HTR-8/SVneo (cell line): ENCODE measurements around the gene THBS3.
"Not testable (repeated sequence)": the region's sequence is repeated elsewhere in the genome, so short reads cannot be mapped to it uniquely, and the experiment has no call there.

ENCODE experiments used
- DNase-seq: peaks from one replicate; pipeline ENCODE4 v3.0.0; 2011; ENCODE audit warnings: low spot score, mixed read lengths; ENCODE audit not compliant: insufficient read length
- FAIRE-seq: peaks from 2 replicates; lab custom pipeline; 2011; peaks lifted over from hg19 to GRCh38; lab: Jason Lieb, UNC

THBS3 gene

DNA sequence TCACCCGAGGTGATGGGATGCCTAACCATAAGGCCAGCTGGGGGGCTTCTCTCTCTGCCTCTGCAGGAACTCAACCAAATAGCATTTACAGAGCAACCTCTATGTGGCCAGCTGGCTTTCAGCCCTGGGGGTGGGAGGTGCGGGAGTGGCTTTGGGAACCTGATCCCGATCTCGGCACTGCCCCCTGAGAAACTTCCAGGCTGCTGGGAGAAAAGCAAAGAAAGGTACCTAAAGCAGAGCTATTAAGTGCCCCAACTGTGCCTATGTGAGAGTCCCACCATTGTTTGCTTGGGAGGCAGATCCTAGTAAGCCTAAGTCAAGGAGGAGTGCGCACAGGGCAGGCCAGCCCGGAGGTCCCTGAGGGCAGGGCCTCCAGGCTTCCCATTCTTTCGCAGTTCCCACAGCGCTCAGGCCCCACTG, 41.6 kb downstream of the THBS3 start:
- FAIRE-seq (no peak), DNase-seq (no peak)

DNA sequence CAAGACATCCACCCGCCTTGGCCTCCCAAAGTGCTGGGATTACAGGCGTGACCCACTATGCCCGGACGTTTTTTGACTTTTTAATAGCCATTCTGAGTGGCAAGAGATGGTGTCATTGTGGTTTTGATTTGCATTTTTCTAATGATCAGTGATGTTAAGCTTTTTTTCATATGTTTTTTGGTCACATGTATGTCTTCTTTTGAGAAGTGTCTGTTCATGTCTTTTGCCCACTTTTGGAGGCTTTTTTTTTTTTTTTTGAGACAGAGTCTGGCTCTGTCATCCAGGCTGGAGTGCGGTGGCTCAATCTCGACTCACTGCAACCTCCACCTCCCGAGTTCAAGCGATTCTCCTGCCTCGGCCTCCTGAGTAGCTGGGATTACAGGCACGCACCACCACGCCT, 43.1 kb downstream of the THBS3 start:
- not testable (repeated sequence) for DNase-seq, FAIRE-seq

DNA sequence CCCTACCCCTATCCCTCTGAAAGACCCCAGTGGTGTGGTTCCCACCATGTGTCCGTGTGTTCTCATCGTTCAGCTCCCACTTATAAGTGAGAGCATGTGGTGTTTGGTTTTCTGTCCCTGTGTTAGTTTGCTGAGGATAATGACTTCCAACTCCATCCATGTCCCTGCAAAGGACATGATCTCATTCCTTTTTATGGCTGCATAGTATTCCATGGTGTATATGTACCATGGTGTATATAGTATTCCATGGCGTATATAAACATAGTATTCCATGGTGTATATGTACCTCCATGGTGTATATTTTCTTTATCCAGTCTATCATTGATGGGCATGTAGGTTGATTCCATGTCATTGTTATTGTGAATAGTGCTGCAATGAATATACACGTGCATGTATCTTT, 43.9 kb downstream of the THBS3 start:
- FAIRE-seq, DNase-seq: not testable (repeated sequence)

DNA sequence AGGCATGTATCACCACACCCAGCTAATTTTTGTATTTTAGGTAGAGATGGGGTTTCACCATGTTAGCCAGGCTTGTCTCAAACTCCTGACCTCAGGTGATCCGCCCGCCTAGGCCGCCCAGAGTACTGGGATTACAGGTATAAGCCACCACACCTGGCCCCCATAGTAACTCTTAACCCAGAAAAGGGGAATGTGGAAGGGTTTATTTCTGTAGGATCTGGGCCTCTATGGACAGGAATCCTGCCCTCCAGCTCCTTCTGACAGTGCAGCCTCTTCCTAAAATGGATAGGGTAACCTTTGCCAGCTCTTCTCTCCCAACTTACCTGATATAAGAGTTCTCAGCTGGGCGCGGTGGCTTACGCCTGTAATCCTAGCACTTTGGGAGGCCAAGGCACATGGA, 45.1 kb downstream of the THBS3 start:
- FAIRE-seq, result not testable (repeated sequence)

DNA sequence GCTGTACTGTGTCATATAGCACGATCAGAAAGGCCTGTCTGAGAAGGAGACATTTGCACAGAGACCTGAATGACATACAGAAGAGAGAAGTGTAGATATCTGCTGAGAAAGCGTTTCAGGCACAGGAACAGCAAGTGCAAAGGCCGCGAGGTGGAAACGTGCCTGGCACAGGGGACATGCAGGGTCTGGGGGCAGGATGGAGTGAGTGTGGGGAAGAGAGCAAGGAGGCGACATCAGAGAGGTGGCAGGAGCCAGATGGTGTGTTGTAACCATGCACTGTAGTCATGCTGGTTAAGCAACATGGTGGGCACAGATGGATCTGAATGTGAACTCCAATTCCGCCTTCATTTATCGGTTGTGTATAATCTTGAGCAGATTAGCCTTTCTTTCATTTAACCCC, 47.6 kb downstream of the THBS3 start:
- no peak for DNase-seq
- no peak for FAIRE-seq

More for the DNA sequence above, 45.1 kb downstream of the THBS3 start:
- DNase-seq, result not testable (repeated sequence)

DNA sequence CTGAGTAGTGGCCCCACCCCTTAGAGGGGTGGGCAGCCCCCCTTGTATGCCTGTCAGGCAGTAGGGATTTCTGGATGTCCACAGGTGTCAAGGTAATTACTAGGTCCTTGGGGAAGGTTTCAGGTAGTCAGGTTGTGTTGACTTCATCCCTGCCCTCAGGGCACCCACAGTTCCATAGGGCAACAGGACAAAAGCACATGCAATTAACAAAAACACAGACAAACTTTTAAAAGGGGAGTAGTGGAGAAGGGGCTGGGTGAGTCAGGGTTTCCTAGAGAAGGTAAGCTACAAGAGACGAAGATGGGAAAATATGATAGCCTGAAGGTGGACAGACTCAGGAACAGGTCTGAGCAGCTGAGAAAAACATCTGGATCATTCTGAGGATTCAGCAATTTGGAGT, 48.7 kb downstream of the THBS3 start:
- no peak for FAIRE-seq
- DNase-seq, result no peak

DNA sequence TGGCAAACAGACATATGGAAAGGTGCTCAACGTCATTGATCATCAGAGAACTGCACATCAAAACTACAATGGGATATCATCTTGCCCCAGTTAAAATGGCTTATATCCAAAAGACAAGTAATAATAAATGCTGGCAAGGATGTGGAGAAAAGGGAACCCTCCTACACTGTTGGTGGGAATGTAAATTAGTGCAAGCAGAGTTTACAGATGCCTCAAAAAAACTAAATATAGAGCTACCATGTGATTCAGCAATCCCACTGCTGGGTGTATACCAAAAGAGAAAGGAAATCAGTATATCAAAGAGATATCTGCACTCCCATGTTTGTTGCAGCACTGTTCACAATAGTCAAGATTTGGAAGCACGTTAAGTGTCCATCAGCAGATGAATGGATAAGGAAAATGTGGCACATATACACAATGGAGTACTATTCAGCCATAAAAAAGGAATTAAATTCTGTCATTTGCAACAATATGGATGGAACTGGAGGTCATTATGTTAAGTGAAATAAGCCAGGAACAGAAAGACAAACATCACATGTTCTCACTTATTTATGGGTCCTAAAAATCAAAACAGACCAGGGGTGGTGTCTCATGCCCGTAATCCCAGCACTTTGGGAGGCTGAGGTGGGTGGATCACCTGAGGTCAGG, 51.6 kb downstream of the THBS3 start:
- not testable (repeated sequence) for DNase-seq, FAIRE-seq
